Inflammatory macrophage (primary cell): ENCODE results near the gene PFAS.

Experiments used
- DNase-seq, 2 donors: peaks; one replicate each; pipeline ENCODE4 v3.0.0-alpha.2; 2020 to 2022

The PFAS gene

GRCh38 chr17:8300627-8301242, 51.6 kb downstream of the PFAS start:
- peak; percentile 55 to 71 for DNase-seq

DNA sequence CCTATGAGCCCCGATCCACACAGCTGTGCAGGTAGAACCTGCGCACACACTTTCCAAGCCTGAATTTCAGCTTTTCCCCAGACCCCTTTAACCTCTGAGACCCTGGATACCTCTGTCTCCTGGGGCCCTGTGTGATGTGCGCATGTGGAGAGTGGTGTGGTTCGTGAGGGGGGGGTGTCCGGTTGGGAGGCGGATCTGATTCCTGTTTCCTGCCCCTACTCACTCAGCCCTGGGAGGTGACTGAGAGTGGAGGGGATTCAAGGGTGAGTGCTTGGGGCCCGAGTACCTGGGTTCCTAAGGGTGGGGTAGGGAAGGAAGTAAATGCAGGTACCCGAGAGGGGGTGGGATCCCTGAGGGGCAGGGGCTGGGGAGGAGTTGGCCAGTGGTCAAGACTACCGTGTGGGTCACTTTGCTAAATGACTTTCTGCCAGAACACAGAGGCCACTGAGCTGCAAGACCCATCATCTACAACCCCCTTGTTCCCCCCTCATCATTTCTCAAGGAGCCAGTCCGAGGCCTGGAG, 61.6 kb downstream of the PFAS start:
- DNase-seq = no peak

- DNase-seq = no peak
Observed at GRCh38 chr17:8311131-8311790, 62.2 kb downstream of the PFAS start.

- no peak for DNase-seq
Observed at GRCh38 chr17:8312251-8312650, 63.2 kb downstream of the PFAS start.

DNA sequence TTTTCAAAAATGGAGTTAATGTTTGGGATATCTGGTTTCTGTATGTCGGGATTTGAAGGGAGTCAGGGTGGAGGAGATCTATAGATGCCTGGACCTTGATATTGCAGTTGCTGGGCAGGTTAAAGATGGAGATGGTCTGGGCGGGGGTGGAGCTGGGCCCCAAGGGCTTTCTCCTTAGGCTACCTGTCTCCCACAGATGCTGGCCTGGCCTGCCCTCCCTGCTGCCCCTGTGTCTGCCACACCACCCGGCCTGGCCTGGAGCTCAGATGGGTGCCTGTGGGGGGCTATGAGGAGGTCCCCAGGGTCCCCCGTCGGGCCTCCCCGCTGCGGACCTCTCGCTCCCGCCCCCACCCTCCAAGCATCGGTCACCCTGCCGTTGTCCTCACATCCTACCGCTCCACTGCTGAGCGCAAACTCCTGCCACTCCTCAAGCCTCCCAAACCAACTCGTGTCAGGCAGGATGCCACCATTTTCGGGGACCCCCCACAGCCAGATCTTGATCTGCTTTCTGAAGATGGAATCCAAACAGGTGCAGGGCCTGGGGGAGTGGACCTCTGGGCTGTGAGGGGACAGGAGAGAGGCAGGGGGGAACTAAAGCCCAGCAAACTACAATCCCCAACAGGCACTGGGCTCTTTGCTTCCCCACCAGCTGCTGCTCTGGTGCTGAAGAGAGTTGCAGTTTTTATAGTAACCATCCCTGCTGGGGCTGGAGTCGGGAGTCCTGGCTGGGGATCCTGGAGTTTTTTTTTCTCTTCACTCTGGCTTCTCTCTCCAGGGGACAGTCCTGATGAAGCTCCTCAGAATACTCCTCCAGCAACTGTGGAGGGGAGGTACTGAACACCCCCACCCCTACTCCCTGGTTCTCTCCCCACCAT, 63.9 kb downstream of the PFAS start:
- DNase-seq = no peak

- no peak for DNase-seq
Observed at GRCh38 chr17:8314797-8315763, 66.0 kb downstream of the PFAS start.

DNA sequence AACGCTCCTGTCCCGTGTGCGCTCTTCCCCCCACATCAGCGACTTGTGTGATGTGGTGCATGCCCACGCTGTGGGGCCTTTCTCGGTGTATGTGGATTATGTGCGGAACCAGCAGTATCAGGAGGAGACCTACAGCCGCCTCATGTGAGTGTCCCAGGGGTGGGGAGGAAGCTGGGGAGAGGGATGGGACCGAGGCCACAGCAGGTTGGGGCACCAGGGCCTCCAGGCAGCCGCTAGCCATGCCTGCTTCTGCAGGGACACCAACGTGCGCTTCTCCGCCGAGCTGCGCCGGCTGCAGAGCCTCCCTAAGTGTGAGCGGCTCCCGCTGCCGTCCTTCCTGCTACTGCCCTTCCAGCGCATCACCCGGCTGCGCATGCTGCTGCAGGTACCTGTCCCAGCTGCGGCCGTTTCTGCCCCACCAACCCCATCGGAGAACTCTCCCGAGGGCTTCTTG, 66.7 kb downstream of the PFAS start:
- no peak for DNase-seq

DNA sequence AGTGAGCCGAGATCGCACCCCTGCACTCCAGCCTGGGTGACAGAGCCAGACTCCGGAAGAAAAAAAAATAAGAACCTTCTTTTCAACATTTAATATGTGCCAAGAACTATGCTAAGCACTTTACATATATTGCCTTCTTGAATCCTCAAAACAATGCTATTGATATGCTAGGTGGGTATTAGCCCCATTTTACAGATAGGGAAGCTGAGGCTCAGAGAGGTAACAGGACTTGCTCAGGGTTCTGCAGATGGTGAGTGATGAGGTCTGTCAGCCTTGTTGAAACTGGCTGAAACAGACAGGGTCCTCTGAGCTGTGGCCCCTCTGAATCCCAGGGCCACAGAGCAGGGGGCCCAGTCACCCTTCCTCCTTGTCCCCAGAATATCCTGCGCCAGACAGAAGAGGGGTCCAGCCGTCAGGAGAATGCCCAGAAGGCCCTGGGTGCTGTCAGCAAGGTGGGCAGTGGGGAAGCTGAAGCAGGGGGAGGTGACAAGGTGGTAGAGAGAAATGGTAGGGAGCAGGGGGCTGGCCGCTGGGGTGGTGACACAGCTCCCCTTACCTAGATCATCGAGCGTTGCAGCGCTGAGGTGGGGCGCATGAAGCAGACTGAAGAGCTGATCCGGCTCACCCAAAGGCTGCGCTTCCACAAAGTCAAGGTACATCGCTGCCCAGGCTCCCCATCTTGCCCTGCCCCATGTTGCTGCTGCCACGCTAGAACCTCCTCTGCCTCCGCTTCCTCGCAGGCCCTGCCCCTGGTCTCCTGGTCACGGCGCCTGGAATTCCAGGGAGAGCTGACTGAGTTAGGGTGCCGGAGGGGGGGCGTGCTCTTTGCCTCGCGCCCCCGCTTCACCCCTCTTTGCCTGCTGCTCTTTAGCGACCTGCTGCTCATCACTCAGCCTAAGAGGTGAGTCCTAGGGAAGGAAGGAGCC, 69.2 kb downstream of the PFAS start:
- no peak for DNase-seq
